Esophagus squamous epithelium (tissue), 5 donors: ENCODE results near the gene SGSH. TPM values are rescaled to one million over a fixed set of nuclear protein-coding genes. Genes with fewer than 3 reads are reported as not detected.

Source experiments
- DNase-seq: peaks from one replicate; lab custom pipeline; 2025; lab: John Stamatoyannopoulos, UW
- H3K27ac ChIP-seq, 4 donors: fragments of 200-600 bp; sonication (generic); one replicate each; pipeline ENCODE4 v1.5.1; 2016 to 2019; ENCODE audit warnings: mild to moderate bottlenecking in 1 of 4
- H3K27me3 ChIP-seq, 4 donors: fragments of 200-600 bp; sonication (generic); 1 replicate in 3 of 4; 2 replicates in 1 of 4; pipeline versions ENCODE4 v1.5.1 to v1.6.0; 2017 to 2021; ENCODE audit warnings: antibody characterized with exemption in 1 of 4
- H3K36me3 ChIP-seq, 3 donors: fragments of 200-600 bp; sonication (generic); one replicate each; pipeline ENCODE4 v1.5.1; 2016 to 2019
- H3K4me1 ChIP-seq, 3 donors: fragments of 200-600 bp; sonication (generic); one replicate each; pipeline ENCODE4 v1.5.1; 2017 to 2019
- H3K4me3 ChIP-seq, 4 donors: fragments of 200-600 bp; sonication (generic); 1 replicate in 3 of 4; 2 replicates in 1 of 4; pipeline ENCODE4 v1.5.1; 2016 to 2019; ENCODE audit warnings: mild to moderate bottlenecking in 2 of 4, moderate library complexity in 1 of 4
- H3K9me3 ChIP-seq, 3 donors: fragments of 200-600 bp; sonication (generic); one replicate each; pipeline ENCODE4 v1.5.1; 2016 to 2019
- CTCF ChIP-seq, 6 experiments: fragments of 450-650 bp in 4 of 6; fragments of 200-600 bp in 2 of 6; sonication (generic) in 2 of 6; IDR thresholded peaks; one replicate each; pipeline ENCODE4 v1.5.1; 2016 to 2019; ENCODE audit warnings: antibody characterized with exemption in 6 of 6, mild to moderate bottlenecking in 4 of 6, moderate library complexity in 4 of 6
- POLR2A ChIP-seq, 4 donors: fragments of 450-650 bp; IDR thresholded peaks; one replicate each; pipeline ENCODE4 v1.6.1; 2017; ENCODE audit warnings: antibody characterized with exemption in 4 of 4, mild to moderate bottlenecking in 4 of 4, moderate library complexity in 3 of 4
- WGBS, 2 donors: methylation state at CpG; one replicate each; pipeline ENCODE4 v1.1.5; 2018; 5-methylcytosine and 5-hydroxymethylcytosine counted together
- intact Hi-C: fragments of 100-400 bp; cut with DNase I; formaldehyde crosslinking; loops from one replicate; pipeline ENCODE4 v1.15.0; 2022
- total RNA-seq, 4 donors: library from RNA; depleted of rRNA; stranded (reverse); fragments of >200 nt; gene quantifications; one replicate each; pipeline ENCODE4 v1.1.0, GENCODE V29; 2016
- donor health status: DM: yes; HTN: yes; CAD: no.

Gene SGSH
- total RNA-seq, 4 donors from 2014 or later: 8.7 to 18.7 (median 12.9) TPM

GRCh38 chr17:80160536-80160935 lies 59.6 kb downstream of the SGSH start:
- no peaks in the 10 kb centered on the region for H3K4me1 ChIP-seq
- H3K9me3 ChIP-seq: peaks cover 0 to 8% (median 5%) of the 10 kb centered on the region in 3 donors
- no peak for DNase-seq
- H3K4me3 ChIP-seq: no peak overlapping the region
- H3K27me3 ChIP-seq: no peaks in the 10 kb centered on the region
- WGBS, 2 donors: 56 to 66% methylated on average over 3 of the region's 3 CpGs
- H3K27ac ChIP-seq: peak overlapping the region in 1 of 4 donors; percentile 17
- TF ChIP-seq CTCF (IDR thresholded peaks at IDR 0.05) (no peak), POLR2A (IDR thresholded peaks at IDR 0.05) (no peak)
- intact Hi-C loops: no loop called here
- H3K36me3 ChIP-seq: no peaks in the 10 kb centered on the region

Other genes with a start within 250 kb of the SGSH start
- gene TBC1D16, start 184.5 kb downstream of the SGSH start, total RNA-seq: 10 to 100 TPM in 2 of 4 donors, 1 to 10 TPM in 2; 6.4 to 20.2 (median 11.5) TPM
- 1 to 10 TPM in 3 of 4 donors, under 1 TPM in 1; 0.32 to 3.9 (median 2.1) TPM for gene CCDC40, start 183.7 kb downstream of the SGSH start, total RNA-seq
- gene GAA, start 118.8 kb downstream of the SGSH start, total RNA-seq: 10 to 100 TPM; 14.3 to 50.4 (median 28.7) TPM
- gene EIF4A3, start 73.2 kb downstream of the SGSH start, total RNA-seq: 100 to 1,000 TPM in 2 of 4 donors, 10 to 100 TPM in 2; 69.0 to 112 (median 94.7) TPM
- 10 to 100 TPM; 13.0 to 54.3 (median 27.6) TPM for gene CARD14, start 50.3 kb downstream of the SGSH start, total RNA-seq
- 10 to 100 TPM in 1 of 4 donors, 1 to 10 TPM in 3; 5.7 to 11.4 (median 7.6) TPM for gene SLC26A11, start 94 bp upstream of the SGSH start, total RNA-seq
- 10 to 100 TPM; 56.1 to 67.9 (median 60.9) TPM for gene RNF213, start 40.5 kb upstream of the SGSH start, total RNA-seq
- gene ENDOV, start 194.8 kb upstream of the SGSH start, total RNA-seq: 10 to 100 TPM in 3 of 4 donors, 1 to 10 TPM in 1; 7.4 to 16.0 (median 14.5) TPM